Right hindlimb (tissue), 1 donor: ENCODE measurements around the gene NTM.
A peak's percentile ranks its signal among the peaks of the same experiment; 100 is the strongest.

Experiments used
- DNase-seq: peaks from one replicate; pipeline ENCODE4 v3.0.0-alpha.2; 2018

Gene NTM

GRCh38 chr11:132103021-132103420 lies 732.6 kb downstream of the NTM start:
- no peak for DNase-seq

GRCh38 chr11:132106096-132106982 lies 735.9 kb downstream of the NTM start:
- DNase-seq = no peak

GRCh38 chr11:132111316-132111715 lies 740.9 kb downstream of the NTM start:
- no peak for DNase-seq

GRCh38 chr11:132111838-132112237 lies 741.4 kb downstream of the NTM start:
- no peak for DNase-seq

GRCh38 chr11:132112846-132113245 lies 742.4 kb downstream of the NTM start:
- no peak for DNase-seq

GRCh38 chr11:132114185-132114584 lies 743.8 kb downstream of the NTM start:
- DNase-seq = no peak

GRCh38 chr11:132114743-132115142 lies 744.3 kb downstream of the NTM start:
- no peak for DNase-seq

- no peak for DNase-seq
These were observed 745.0 kb downstream of the NTM start for GRCh38 chr11:132115454-132115853.

- no peak for DNase-seq
These were observed 746.1 kb downstream of the NTM start for GRCh38 chr11:132116516-132116915.

GRCh38 chr11:132118661-132119060 lies 748.2 kb downstream of the NTM start:
- DNase-seq = no peak

GRCh38 chr11:132119573-132119972 lies 749.2 kb downstream of the NTM start:
- DNase-seq = no peak

GRCh38 chr11:132122735-132123134 lies 752.3 kb downstream of the NTM start:
- no peak for DNase-seq

GRCh38 chr11:132123449-132123848 lies 753.0 kb downstream of the NTM start:
- no peak for DNase-seq

GRCh38 chr11:132123854-132124835 lies 753.7 kb downstream of the NTM start:
- no peak for DNase-seq

GRCh38 chr11:132125988-132126871 lies 755.8 kb downstream of the NTM start:
- DNase-seq = peak; percentile 79

- peak; percentile 90 for DNase-seq
These were observed 756.8 kb downstream of the NTM start for GRCh38 chr11:132126973-132127899.

GRCh38 chr11:132127900-132128288 lies 757.5 kb downstream of the NTM start:
- no peak for DNase-seq

GRCh38 chr11:132131047-132131446 lies 760.6 kb downstream of the NTM start:
- no peak for DNase-seq

GRCh38 chr11:132131961-132132360 lies 761.5 kb downstream of the NTM start:
- no peak for DNase-seq

GRCh38 chr11:132134322-132134721 lies 763.9 kb downstream of the NTM start:
- DNase-seq = no peak

GRCh38 chr11:132137289-132137980 lies 767.0 kb downstream of the NTM start:
- no peak for DNase-seq
